HUES6 (cell line): ENCODE measurements around the gene ATR.
"Not testable (repeated sequence)": the region's sequence is repeated elsewhere in the genome, so short reads cannot be mapped to it uniquely, and the experiment has no call there.

ENCODE experiments used
- H3K27ac ChIP-seq: 2 replicates; pipeline ENCODE4 v1.7.0; 2013; ENCODE audit warnings: low read depth, mild to moderate bottlenecking, low read length, inconsistent platforms
- H3K27me3 ChIP-seq: 2 replicates; pipeline ENCODE4 v1.6.1; 2013; ENCODE audit warnings: low read length; ENCODE audit not compliant: control insufficient read depth, insufficient read depth
- H3K36me3 ChIP-seq: 2 replicates; pipeline ENCODE4 v1.6.1; 2013; ENCODE audit warnings: low read length; ENCODE audit not compliant: control insufficient read depth, insufficient read depth
- H3K4me1 ChIP-seq: 2 replicates; pipeline ENCODE4 v1.6.1; 2013; ENCODE audit warnings: low read length; ENCODE audit not compliant: control insufficient read depth, insufficient read depth
- H3K4me3 ChIP-seq: 2 replicates; pipeline ENCODE4 v1.5.1; 2013; ENCODE audit warnings: low read depth, low read length
- H3K9ac ChIP-seq: one replicate; pipeline ENCODE4 v1.6.1; 2013; ENCODE audit warnings: mild to moderate bottlenecking, low read length
- H3K9me3 ChIP-seq: 2 replicates; pipeline ENCODE4 v1.6.1; 2013; ENCODE audit warnings: low read depth, low read length; ENCODE audit not compliant: control insufficient read depth, insufficient read depth

The ATR gene

GRCh38 chr3:142609136-142609535 is 30.6 kb upstream of the ATR start:
- Histone ChIP-seq H3K36me3 (no peaks in the 10 kb centered on the region), H3K9ac (no peak overlapping the region), H3K27ac (no peak overlapping the region), H3K9me3 (no peaks in the 10 kb centered on the region), H3K4me3 (no peak overlapping the region), H3K4me1 (no peaks in the 10 kb centered on the region), H3K27me3 (no peaks in the 10 kb centered on the region)

- Histone ChIP-seq H3K27ac (no peak overlapping the region), H3K9me3 (no peaks in the 10 kb centered on the region), H3K9ac (no peak overlapping the region), H3K4me3 (no peak overlapping the region), H3K4me1 (no peaks in the 10 kb centered on the region), H3K36me3 (no peaks in the 10 kb centered on the region), H3K27me3 (no peaks in the 10 kb centered on the region)
These were observed 30.1 kb upstream of the ATR start for GRCh38 chr3:142608631-142609030.

GRCh38 chr3:142604940-142605339 is 26.4 kb upstream of the ATR start:
- H3K27me3 ChIP-seq: no peaks in the 10 kb centered on the region
- H3K9ac ChIP-seq: no peak overlapping the region
- H3K9me3 ChIP-seq: no peaks in the 10 kb centered on the region
- no peaks in the 10 kb centered on the region for H3K4me1 ChIP-seq
- no peaks in the 10 kb centered on the region for H3K36me3 ChIP-seq
- H3K4me3 ChIP-seq: no peak overlapping the region
- no peak overlapping the region for H3K27ac ChIP-seq

DNA sequence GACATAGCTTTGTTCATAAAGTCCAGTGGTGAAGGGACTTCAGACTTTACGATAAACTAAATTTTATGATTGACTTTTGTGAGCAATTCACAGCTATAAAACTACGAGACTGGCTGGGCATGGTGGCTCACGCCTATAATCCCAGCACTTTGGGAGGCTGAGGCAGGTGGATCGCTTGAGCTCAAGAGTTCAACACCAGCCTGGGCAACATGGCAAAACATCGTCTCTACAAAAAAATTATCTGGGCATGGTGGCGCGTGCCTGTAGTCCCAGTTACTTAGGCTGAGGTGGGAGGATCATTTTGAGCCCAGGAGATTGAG is 24.8 kb upstream of the ATR start:
- H3K9me3 ChIP-seq, H3K27me3 ChIP-seq, H3K27ac ChIP-seq, H3K4me3 ChIP-seq, H3K9ac ChIP-seq, H3K36me3 ChIP-seq, H3K4me1 ChIP-seq: not testable (repeated sequence)

GRCh38 chr3:142602619-142603385 is 24.3 kb upstream of the ATR start:
- H3K9me3 ChIP-seq: no peaks in the 10 kb centered on the region
- H3K27me3 ChIP-seq: no peaks in the 10 kb centered on the region; the same call in 1 of the 2 replicates
- no peaks in the 10 kb centered on the region for H3K36me3 ChIP-seq
- no peak overlapping the region for H3K4me3 ChIP-seq
- H3K9ac ChIP-seq: no peak overlapping the region
- peaks cover 4% of the 10 kb centered on the region; the same call in 1 of the 2 replicates for H3K4me1 ChIP-seq
- H3K27ac ChIP-seq: no peak overlapping the region

GRCh38 chr3:142601713-142602112 is 23.2 kb upstream of the ATR start:
- H3K9me3 ChIP-seq: no peaks in the 10 kb centered on the region
- peaks cover 9% of the 10 kb centered on the region for H3K4me1 ChIP-seq
- H3K27ac ChIP-seq: no peak overlapping the region
- no peaks in the 10 kb centered on the region for H3K36me3 ChIP-seq
- H3K27me3 ChIP-seq: peaks cover 8% of the 10 kb centered on the region
- H3K4me3 ChIP-seq: no peak overlapping the region
- no peak overlapping the region for H3K9ac ChIP-seq

DNA sequence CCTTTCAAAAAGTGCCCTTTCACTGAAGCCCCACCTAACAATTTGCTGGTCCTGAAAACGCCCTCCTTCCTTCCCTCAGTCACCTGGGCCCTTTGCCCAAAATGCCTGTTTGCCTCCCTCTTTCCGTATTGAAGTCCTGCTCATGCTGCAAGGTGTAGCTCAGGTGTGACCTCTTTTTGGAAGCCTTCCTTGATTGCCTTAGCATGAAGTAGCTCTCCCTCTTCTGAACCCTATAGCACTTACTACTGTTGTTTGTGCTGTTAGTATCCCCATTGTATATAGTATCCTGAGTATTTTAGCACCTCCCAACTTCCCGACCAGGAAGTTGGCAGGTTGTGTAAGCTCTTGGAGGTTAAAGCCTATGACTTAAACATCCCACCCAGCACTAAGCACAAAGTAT is 19.4 kb upstream of the ATR start:
- Histone ChIP-seq H3K27ac (no peak overlapping the region), H3K27me3 (peaks cover 12% of the 10 kb centered on the region), H3K4me3 (peak overlapping the region; percentile 97; the same call in 1 of the 2 replicates), H3K4me1 (peaks cover 9% of the 10 kb centered on the region), H3K9me3 (no peaks in the 10 kb centered on the region), H3K9ac (no peak overlapping the region), H3K36me3 (no peaks in the 10 kb centered on the region)

DNA sequence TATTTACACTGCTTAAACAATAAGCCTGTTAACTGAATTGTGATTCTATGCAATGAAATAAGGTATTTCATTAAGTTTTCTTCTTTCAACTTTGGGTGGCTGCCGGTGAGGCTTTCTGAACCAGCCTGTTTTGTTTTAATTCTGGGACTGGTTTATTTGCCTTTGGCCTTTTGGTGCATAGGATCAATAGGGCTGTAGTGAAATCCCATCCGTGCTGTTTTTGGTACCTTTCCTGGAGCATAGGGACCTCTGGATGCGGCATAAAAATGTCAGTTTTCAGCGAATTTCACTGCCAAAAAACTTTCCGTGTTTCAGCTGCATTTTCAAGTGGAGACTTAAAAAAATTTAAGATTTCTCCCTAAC is 18.2 kb upstream of the ATR start:
- peaks cover 9% of the 10 kb centered on the region for H3K4me1 ChIP-seq
- no peaks in the 10 kb centered on the region for H3K36me3 ChIP-seq
- H3K27me3 ChIP-seq: peaks cover 12% of the 10 kb centered on the region
- H3K4me3 ChIP-seq: peak overlapping the region; percentile 97
- no peaks in the 10 kb centered on the region for H3K9me3 ChIP-seq
- no peak overlapping the region for H3K27ac ChIP-seq
- H3K9ac ChIP-seq: peak overlapping the region; percentile 72

DNA sequence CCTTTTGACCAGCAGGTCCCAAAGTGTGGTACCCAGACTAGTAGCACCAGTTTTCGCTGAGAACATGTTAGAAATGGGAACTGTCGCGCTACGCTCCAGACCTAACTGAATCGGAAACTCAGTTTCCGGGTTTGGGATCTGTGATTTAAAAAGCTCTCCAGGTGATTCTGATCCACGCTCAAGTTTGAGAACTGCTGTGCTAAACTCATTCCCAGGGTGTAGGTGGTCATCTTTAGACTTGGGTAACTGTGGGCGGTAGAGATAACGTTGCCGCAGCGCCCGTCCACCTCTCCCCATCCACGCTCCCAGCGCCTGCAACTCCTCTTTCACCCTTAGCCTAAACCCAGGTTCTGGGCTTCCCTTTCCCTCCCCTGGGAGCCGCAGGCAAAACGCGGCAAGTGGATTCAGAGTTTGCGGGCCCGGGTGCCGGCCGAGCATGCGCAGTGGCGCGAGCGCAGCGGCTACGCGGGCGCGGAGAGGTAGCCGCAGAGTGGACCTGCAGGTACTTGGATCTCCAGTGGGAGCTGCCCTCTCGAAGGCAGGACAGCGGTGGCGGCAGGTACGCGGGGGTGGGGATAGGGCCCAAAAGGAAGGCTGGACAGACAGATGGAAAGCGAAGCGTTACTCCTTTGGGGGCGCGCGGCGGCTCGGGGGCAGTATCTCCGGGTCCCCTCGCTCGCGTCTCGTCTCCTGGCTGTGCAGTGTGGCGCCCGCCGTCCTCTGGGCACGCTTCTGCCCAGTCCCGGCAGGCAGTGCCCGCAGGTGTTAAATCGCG is 17.6 kb upstream of the ATR start, which contains the start of gene PLS1:
Gene PLS1 (plus strand): TSS at position 443 of the 775 bp plus-strand sequence. CDS start 67,845 bp downstream, outside the sequence.
- Histone ChIP-seq H3K4me1 (peaks cover 9% of the 10 kb centered on the region), H3K27me3 (peaks cover 12% of the 10 kb centered on the region), H3K9ac (peak within 1 kb of the TSS; percentile 72), H3K4me3 (peak within 1 kb of the TSS; percentile 97), H3K9me3 (no peaks in the 10 kb centered on the region), H3K27ac (no peak within 1 kb of the TSS; the same call in 1 of the 2 replicates), H3K36me3 (no peaks in the 10 kb centered on the region)

GRCh38 chr3:142595581-142595950 is 17.0 kb upstream of the ATR start:
- Histone ChIP-seq H3K4me1 (peaks cover 9% of the 10 kb centered on the region), H3K27me3 (peaks cover 12% of the 10 kb centered on the region), H3K9ac (peak overlapping the region; percentile 72), H3K9me3 (no peaks in the 10 kb centered on the region), H3K27ac (no peak overlapping the region; the same call in 1 of the 2 replicates), H3K4me3 (peak overlapping the region; percentile 97), H3K36me3 (no peaks in the 10 kb centered on the region)

DNA sequence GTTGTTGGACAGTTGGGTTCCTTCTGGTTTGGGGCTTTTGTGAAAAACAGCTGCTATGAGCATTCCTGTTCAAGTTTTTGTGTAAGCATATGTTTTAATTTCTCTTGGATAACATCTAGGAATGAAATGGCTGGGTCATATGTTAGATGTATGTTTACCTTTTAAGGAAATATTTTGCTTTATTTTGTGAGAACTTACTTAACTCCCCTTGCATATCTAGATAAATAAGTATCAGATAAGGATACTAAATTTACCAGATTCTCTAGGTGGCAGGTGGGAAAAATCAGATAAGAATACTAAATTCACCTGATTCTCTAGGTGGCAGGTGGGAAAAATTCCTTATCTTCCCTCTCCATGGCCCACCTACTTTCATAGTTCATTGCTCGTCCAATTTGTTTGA is 16.6 kb upstream of the ATR start:
- Histone ChIP-seq H3K36me3 (no peaks in the 10 kb centered on the region), H3K9ac (no peak overlapping the region), H3K4me3 (no peak overlapping the region), H3K27me3 (peaks cover 12% of the 10 kb centered on the region), H3K27ac (no peak overlapping the region), H3K9me3 (no peaks in the 10 kb centered on the region), H3K4me1 (peaks cover 9% of the 10 kb centered on the region)
